ENCODE data around the gene WDPCP. TPM values are rescaled to one million over a fixed set of nuclear protein-coding genes. Genes with fewer than 3 reads are reported as not detected.

WDPCP gene
- total RNA-seq, 1 donor from 2014 or later, result 9.1 TPM

GRCh38 chr2:63346411-63346810 lies 241.9 kb downstream of the WDPCP start:
- H3K4me3 Mint-ChIP-seq, result no peak overlapping the region
- no peaks in the 10 kb centered on the region for H3K4me1 Mint-ChIP-seq
- peaks cover 8% of the 10 kb centered on the region for H3K36me3 Mint-ChIP-seq (ENCODE audit: low read depth)
- no peak overlapping the region for H3K27ac Mint-ChIP-seq (ENCODE audit: unreplicated experiment)
- H3K27me3 Mint-ChIP-seq (ENCODE audit: low read depth), result no peaks in the 10 kb centered on the region
- no peak for DNase-seq (ENCODE audit: low read depth, low spot score)
- no peak for TF ChIP-seq CTCF (conservative IDR thresholded peaks at IDR 0.05)
- peaks cover 12% of the 10 kb centered on the region for H3K9me3 Mint-ChIP-seq

DNA sequence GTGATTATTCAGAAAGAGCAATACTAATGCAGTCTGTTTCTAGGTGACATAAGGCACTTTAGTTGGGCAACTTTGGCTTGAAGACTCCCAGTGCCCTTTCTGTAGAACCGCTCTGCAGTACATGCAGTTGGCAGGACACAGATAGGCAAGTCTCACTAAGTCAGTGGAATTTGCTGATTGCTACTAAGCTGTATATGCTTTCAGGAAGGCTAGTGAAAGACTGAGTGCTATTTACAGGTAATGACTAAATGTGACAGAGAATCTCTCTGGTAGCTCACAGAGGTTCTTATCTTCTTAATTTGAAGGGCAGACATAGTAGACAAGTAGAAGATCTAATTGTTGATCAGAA lies 243.0 kb downstream of the WDPCP start:
- no peak for DNase-seq (ENCODE audit: low read depth, low spot score)
- H3K4me3 Mint-ChIP-seq, result no peak overlapping the region
- peaks cover 10% of the 10 kb centered on the region for H3K9me3 Mint-ChIP-seq
- no peaks in the 10 kb centered on the region for H3K4me1 Mint-ChIP-seq
- H3K27me3 Mint-ChIP-seq (ENCODE audit: low read depth), result no peaks in the 10 kb centered on the region
- H3K36me3 Mint-ChIP-seq (ENCODE audit: low read depth), result peaks cover 8% of the 10 kb centered on the region
- H3K27ac Mint-ChIP-seq (ENCODE audit: unreplicated experiment), result no peak overlapping the region
- TF ChIP-seq CTCF (conservative IDR thresholded peaks at IDR 0.05), result no peak

DNA sequence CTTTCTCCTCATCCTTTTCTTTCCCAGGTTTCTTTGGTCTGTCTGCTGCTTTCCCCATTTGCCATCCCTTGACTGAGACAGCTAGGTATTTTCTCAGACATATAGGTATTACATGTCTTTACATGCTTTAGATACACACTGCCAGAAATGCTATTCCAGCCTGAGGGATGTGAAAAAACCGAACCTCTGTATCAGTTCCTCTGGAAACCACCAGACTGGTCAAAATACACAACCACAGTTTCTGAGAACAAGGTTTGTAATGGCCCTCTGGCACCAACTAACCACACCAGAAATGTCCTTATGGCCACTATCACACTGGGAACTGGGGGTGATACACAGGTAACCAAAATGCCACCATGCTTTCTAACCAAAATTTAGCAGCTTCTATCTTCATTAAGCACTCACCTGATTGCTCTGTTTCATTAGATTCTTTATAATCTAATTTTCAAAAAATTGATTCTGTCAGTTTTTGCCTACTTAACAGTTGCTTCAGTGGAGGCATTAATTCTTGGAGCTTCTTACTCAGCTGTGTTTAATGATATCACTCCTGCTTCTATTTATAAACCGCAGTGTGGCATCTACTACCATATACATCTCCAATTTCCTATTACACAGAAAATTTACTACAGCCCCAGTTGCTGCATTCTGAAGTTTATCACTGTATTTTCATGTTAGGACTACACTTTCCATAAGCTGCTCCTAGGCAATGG lies 243.5 kb downstream of the WDPCP start:
- no peak overlapping the region for H3K4me3 Mint-ChIP-seq
- peaks cover 8% of the 10 kb centered on the region for H3K36me3 Mint-ChIP-seq (ENCODE audit: low read depth)
- TF ChIP-seq CTCF (conservative IDR thresholded peaks at IDR 0.05), result no peak
- DNase-seq (ENCODE audit: low read depth, low spot score), result no peak
- no peak overlapping the region for H3K27ac Mint-ChIP-seq (ENCODE audit: unreplicated experiment)
- H3K9me3 Mint-ChIP-seq, result peaks cover 10% of the 10 kb centered on the region
- no peaks in the 10 kb centered on the region for H3K4me1 Mint-ChIP-seq
- H3K27me3 Mint-ChIP-seq (ENCODE audit: low read depth), result no peaks in the 10 kb centered on the region

DNA sequence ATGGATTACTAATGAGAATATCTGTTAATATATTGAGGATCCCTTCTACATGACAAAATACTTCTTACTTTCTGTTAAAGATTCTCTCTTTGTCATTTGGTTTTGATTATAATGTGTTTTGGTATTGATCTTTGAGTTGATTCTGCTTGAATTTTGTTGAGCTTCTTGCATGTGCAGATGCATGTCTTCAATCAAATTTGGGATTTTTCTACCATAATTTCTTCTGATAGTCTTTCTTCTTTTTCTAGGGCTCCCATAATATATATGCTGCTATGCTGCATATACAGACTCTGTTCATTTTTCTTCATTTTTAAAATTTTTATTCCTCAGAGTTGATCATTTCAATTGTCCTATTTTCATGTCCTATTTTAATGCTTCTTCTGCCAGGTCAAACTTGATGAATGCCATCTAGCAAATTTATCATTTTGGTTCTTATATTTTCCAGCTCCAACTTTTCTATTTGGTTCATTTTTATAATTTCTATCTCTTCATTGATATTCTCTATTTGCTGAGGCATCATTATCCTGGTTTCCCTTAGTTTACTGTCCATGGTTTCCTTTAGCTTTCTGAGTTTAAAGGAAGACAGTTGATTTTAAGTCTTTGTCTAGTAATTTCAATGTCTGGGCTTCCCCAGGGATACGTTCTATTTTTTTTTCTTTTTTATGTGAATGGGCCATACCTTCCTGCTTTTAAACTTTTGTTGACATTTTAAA lies 244.7 kb downstream of the WDPCP start:
- H3K4me3 Mint-ChIP-seq, result no peak overlapping the region
- H3K4me1 Mint-ChIP-seq, result no peaks in the 10 kb centered on the region
- DNase-seq (ENCODE audit: low read depth, low spot score), result no peak
- peaks cover 10% of the 10 kb centered on the region for H3K9me3 Mint-ChIP-seq
- no peak overlapping the region for H3K27ac Mint-ChIP-seq (ENCODE audit: unreplicated experiment)
- no peaks in the 10 kb centered on the region for H3K27me3 Mint-ChIP-seq (ENCODE audit: low read depth)
- TF ChIP-seq CTCF (conservative IDR thresholded peaks at IDR 0.05), result no peak
- H3K36me3 Mint-ChIP-seq (ENCODE audit: low read depth), result peaks cover 8% of the 10 kb centered on the region

DNA sequence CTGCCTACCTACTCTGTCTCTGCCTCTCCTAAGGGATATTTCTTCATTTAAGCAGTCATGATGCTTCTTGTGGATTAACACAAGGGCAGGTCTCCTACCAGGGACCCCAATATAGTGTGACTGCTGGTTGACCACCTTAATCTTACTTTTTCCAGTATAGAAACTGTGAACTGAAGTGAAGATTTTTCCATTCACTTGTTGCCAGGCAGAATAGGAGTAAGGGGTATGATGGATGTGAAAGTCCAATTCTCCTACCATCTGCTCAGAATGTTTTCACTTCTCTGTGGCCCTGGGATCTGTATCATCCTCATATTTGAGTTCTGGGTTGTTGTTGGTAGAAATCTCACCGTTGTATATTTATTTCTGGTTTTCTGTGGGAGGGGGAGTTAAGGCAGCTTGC lies 247.8 kb downstream of the WDPCP start:
- Mint-ChIP-seq H3K4me1 (no peaks in the 10 kb centered on the region), H3K27ac (ENCODE audit: unreplicated experiment) (no peak overlapping the region), H3K36me3 (ENCODE audit: low read depth) (peaks cover 11% of the 10 kb centered on the region), H3K27me3 (ENCODE audit: low read depth) (no peaks in the 10 kb centered on the region), H3K4me3 (no peak overlapping the region), H3K9me3 (peaks cover 13% of the 10 kb centered on the region)
- DNase-seq (ENCODE audit: low read depth, low spot score), result no peak
- TF ChIP-seq CTCF (conservative IDR thresholded peaks at IDR 0.05), result no peak
